IMR-90 (cell line): ENCODE measurements around the gene RNF34. TPM values are rescaled to one million over a fixed set of nuclear protein-coding genes. Genes with fewer than 3 reads are reported as not detected.

Source experiments
- ATAC-seq: fragments of 200-7000 bp; cut with Tn5 transposase; 2 replicates; pipeline ENCODE4 v1.9.1; 2020; ENCODE audit warnings: low read depth, mild to moderate bottlenecking, moderate library complexity
- BruUV-seq: library from RNA; stranded (reverse); fragments of 400-500 nt; replicated peaks from 2 replicates; lab custom pipeline; 2021; lab: Mats Ljungman, UMichigan
- CTCF ChIA-PET: fragments of 300-600 bp; formaldehyde crosslinking; extraction: SDS; loops from one replicate; lab custom pipeline; 2021; ENCODE audit warnings: antibody characterized with exemption; lab: Yijun Ruan, JAX
- POLR2A ChIA-PET: fragments of 300-600 bp; sonication (Branson Sonifier 250); formaldehyde crosslinking; loops from one replicate; lab custom pipeline; 2022; ENCODE audit warnings: antibody characterized with exemption; ENCODE audit not compliant: unreplicated experiment; lab: Charles Lee
- DNase-seq: peaks from one replicate; pipeline ENCODE4 v3.0.0; 2013
- H2AFZ ChIP-seq: replicated peaks from 2 replicates; pipeline ENCODE3; 2013; ENCODE audit warnings: low read length, mild to moderate bottlenecking; ENCODE audit not compliant: poor library complexity
- H2AK5ac ChIP-seq: 2 replicates; pipeline ENCODE4 v1.6.1; 2013; ENCODE audit warnings: low read depth, low read length, inconsistent platforms
- H2AK9ac ChIP-seq: replicated peaks from 2 replicates; pipeline ENCODE3; 2013; ENCODE audit warnings: mild to moderate bottlenecking, low read depth, low read length, moderate library complexity; ENCODE audit not compliant: poor library complexity
- H2BK120ac ChIP-seq: 2 replicates; pipeline ENCODE4 v1.6.1; 2013; ENCODE audit warnings: low read depth, low read length, inconsistent platforms
- H2BK15ac ChIP-seq: 3 replicates; pipeline ENCODE4 v1.6.1; 2013; ENCODE audit warnings: low read depth, low read length, inconsistent platforms
- H2BK20ac ChIP-seq: 2 replicates; pipeline ENCODE4 v1.6.1; 2013; ENCODE audit warnings: low read depth, mild to moderate bottlenecking, inconsistent platforms, low read length, moderate library complexity
- H2BK5ac ChIP-seq: 2 replicates; pipeline ENCODE4 v1.6.1; 2013; ENCODE audit warnings: mild to moderate bottlenecking, low read depth, low read length, inconsistent platforms; ENCODE audit not compliant: poor library complexity, severe bottlenecking
- H3K14ac ChIP-seq: replicated peaks from 2 replicates; pipeline ENCODE4 v1.6.1; 2013; ENCODE audit warnings: low read depth, low read length, inconsistent platforms
- H3K18ac ChIP-seq: 2 replicates; pipeline ENCODE4 v1.6.1; 2013; ENCODE audit warnings: low read depth, low read length, control low read depth
- H3K23ac ChIP-seq: 2 replicates; pipeline ENCODE4 v1.6.1; 2013; ENCODE audit warnings: low read depth, low read length, inconsistent platforms
- H3K27ac ChIP-seq: 2 replicates; pipeline ENCODE4 v1.5.1; 2013; ENCODE audit warnings: mild to moderate bottlenecking, control low read depth, low read length; ENCODE audit not compliant: insufficient read depth
- H3K27me3 ChIP-seq: 2 replicates; pipeline ENCODE4 v1.6.1; 2013; ENCODE audit warnings: low read length; ENCODE audit not compliant: control insufficient read depth, insufficient read depth
- H3K36me3 ChIP-seq: 2 replicates; pipeline ENCODE4 v1.6.1; 2013; ENCODE audit warnings: low read length, mixed read lengths; ENCODE audit not compliant: control insufficient read depth, insufficient read depth
- H3K4ac ChIP-seq: 2 replicates; pipeline ENCODE4 v1.6.1; 2013; ENCODE audit warnings: low read depth, low read length, inconsistent platforms
- H3K4me1 ChIP-seq: 2 replicates; pipeline ENCODE4 v1.6.1; 2013; ENCODE audit warnings: low read length, mixed read lengths; ENCODE audit not compliant: control insufficient read depth, insufficient read depth
- H3K4me2 ChIP-seq: 2 replicates; pipeline ENCODE4 v1.6.1; 2013; ENCODE audit warnings: low read depth, mild to moderate bottlenecking, control low read depth, low read length, moderate library complexity
- H3K4me3 ChIP-seq: 2 replicates; pipeline ENCODE4 v1.5.1; 2013; ENCODE audit warnings: low read depth, mild to moderate bottlenecking, control low read depth, low read length, moderate library complexity; ENCODE audit not compliant: insufficient read depth
- H3K56ac ChIP-seq: 2 replicates; pipeline ENCODE4 v1.6.1; 2013; ENCODE audit warnings: low read length, inconsistent platforms; ENCODE audit not compliant: insufficient read depth; ENCODE audit errors: extremely low read depth
- H3K79me1 ChIP-seq, 2 experiments: 2 replicates each; pipeline ENCODE4 v1.6.1; 2013; ENCODE audit warnings: low read length in 2 of 2, inconsistent platforms in 1 of 2, low read depth in 1 of 2
- H3K9ac ChIP-seq: 2 replicates; pipeline ENCODE4 v1.6.1; 2013; ENCODE audit warnings: low read depth, low read length, control low read depth
- H3K9me1 ChIP-seq: 2 replicates; pipeline ENCODE4 v1.6.1; 2013; ENCODE audit warnings: low read length, inconsistent platforms; ENCODE audit not compliant: insufficient read depth
- H3K9me3 ChIP-seq: 2 replicates; pipeline ENCODE4 v1.6.1; 2013; ENCODE audit warnings: low read length; ENCODE audit not compliant: control insufficient read depth, insufficient read depth
- H4K20me1 ChIP-seq: 2 replicates; pipeline ENCODE4 v1.6.1; 2013; ENCODE audit warnings: low read length, inconsistent platforms; ENCODE audit not compliant: insufficient read depth
- H4K5ac ChIP-seq: 2 replicates; pipeline ENCODE4 v1.6.1; 2013; ENCODE audit warnings: mild to moderate bottlenecking, low read depth, low read length, control low read depth
- H4K8ac ChIP-seq, 2 experiments: 2 replicates each; pipeline ENCODE4 v1.6.1; 2013; ENCODE audit warnings: low read depth in 2 of 2, low read length in 2 of 2, control low read depth in 1 of 2, inconsistent platforms in 1 of 2
- H4K91ac ChIP-seq: 2 replicates; pipeline ENCODE4 v1.6.1; 2013; ENCODE audit warnings: low read depth, low read length, inconsistent platforms; ENCODE audit not compliant: insufficient read depth
- SMC3 ChIP-seq: fragments of 150-350 bp; IDR thresholded peaks from 2 replicates; pipeline ENCODE4 v1.6.1; 2016; ENCODE audit warnings: low read depth, mild to moderate bottlenecking, antibody characterized with exemption, low read length, moderate library complexity
- whole genome bisulfite sequencing, 2 experiments: methylation state at CpG; one replicate each; pipeline versions ENCODE4 v1.1.5 to v1.1.7; 2013; ENCODE audit warnings: missing lambda C conversion rate in 2 of 2; ENCODE audit not compliant: insufficient read length in 1 of 2; ENCODE audit errors: extremely low coverage in 2 of 2; 5-methylcytosine and 5-hydroxymethylcytosine counted together
- dilution Hi-C: fragments of 300-500 bp; cut with HindIII; formaldehyde crosslinking; loops from one replicate; pipeline ENCODE4 v1.14.3; 2018; ENCODE audit warnings: low sequenced_read_pairs; ENCODE audit not compliant: unreplicated experiment
- in situ Hi-C: fragments of 300-500 bp; cut with MboI; formaldehyde crosslinking; loops from 3 replicates; pipeline ENCODE4 v1.14.3; 2019; ENCODE audit warnings: low sequenced_read_pairs, inconsistent platforms, mixed read lengths
- intact Hi-C: fragments of 100-400 bp; cut with micrococcal nuclease; formaldehyde crosslinking; loops from 2 replicates; pipeline ENCODE4 v1.10.0; 2022
- polyA plus RNA-seq, 3 experiments: library from polyadenylated mRNA; depleted of rRNA; stranded (reverse); fragments of >200 nt; gene quantifications; 2 replicates each; pipeline ENCODE4 v1.2.3, GENCODE V29; 2012; ENCODE audit warnings: low replicate concordance in 1 of 3
- total RNA-seq: library from RNA; depleted of rRNA; stranded (reverse); fragments of >200 nt; gene quantifications from 2 replicates; pipeline ENCODE4 v1.2.3, GENCODE V29; 2012

Gene RNF34
- total and polyA plus RNA-seq, 2 of the 4 experiments (the other 2 are of a cell fraction), result 33.2 to 69.5 TPM

DNA sequence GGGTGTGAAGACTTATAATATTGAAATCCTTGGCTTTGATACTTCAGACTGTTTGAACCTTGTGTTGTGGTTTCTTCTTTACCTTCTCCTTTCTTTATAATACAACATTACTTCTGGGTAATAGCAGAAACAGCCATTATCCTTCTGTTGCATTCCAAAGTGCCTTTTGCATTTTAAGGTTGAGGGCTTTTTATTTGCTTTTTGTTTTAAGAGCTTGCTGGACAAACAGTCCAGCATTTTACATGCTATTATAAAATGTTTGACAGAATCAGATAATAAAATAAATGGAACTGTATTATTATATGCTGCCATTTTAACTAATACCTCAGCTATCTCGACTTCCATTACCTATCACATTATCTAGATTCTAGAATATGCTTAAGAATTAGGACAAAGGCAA is 14.0 kb downstream of the RNF34 start:
- H3K27me3 ChIP-seq, result no peaks in the 10 kb centered on the region
- H2AK9ac ChIP-seq, result no peak overlapping the region
- no peak overlapping the region for H3K18ac ChIP-seq
- no peak overlapping the region for H3K4me3 ChIP-seq
- POLR2A ChIA-PET, result no interaction called here
- H4K8ac ChIP-seq, result no peak overlapping the region
- dilution Hi-C loops (no loop called here), intact Hi-C loops (no loop called here), in situ Hi-C loops (no loop called here)
- CTCF ChIA-PET, result no interaction called here
- H3K56ac ChIP-seq, result no peak overlapping the region
- H4K91ac ChIP-seq, result no peak overlapping the region
- no peak overlapping the region for H3K27ac ChIP-seq
- TF ChIP-seq SMC3, result no peak
- no peak overlapping the region for H2BK120ac ChIP-seq
- H2BK15ac ChIP-seq, result no peak overlapping the region
- no peak overlapping the region for H2BK5ac ChIP-seq
- no peak overlapping the region for H3K4me2 ChIP-seq
- no peak overlapping the region for H2AFZ ChIP-seq
- peaks cover 32 to 51% of the 10 kb centered on the region in 2 experiments for H3K79me1 ChIP-seq
- peaks cover 25% of the 10 kb centered on the region for H3K36me3 ChIP-seq
- H3K4ac ChIP-seq, result no peak overlapping the region
- no CpG with 5 or more reads among the region's 1 CpG for WGBS, 2 experiments
- BruUV-seq, result no TSS peak
- H3K9me1 ChIP-seq, result no peaks in the 10 kb centered on the region
- H4K5ac ChIP-seq, result no peak overlapping the region
- H3K23ac ChIP-seq, result no peak overlapping the region
- H2BK20ac ChIP-seq, result no peak overlapping the region
- no peaks in the 10 kb centered on the region for H3K9me3 ChIP-seq
- H3K4me1 ChIP-seq, result no peaks in the 10 kb centered on the region
- no peak overlapping the region for H2AK5ac ChIP-seq
- DNase-seq (no peak), ATAC-seq (no peak)
- no peak overlapping the region for H3K14ac ChIP-seq
- H3K9ac ChIP-seq, result no peak overlapping the region
- peaks cover 17% of the 10 kb centered on the region; the same call in 1 of the 2 replicates for H4K20me1 ChIP-seq
